GM12801 (cell line): Measurements from ENCODE around the gene ATG9A.

ENCODE experiments used
- TF ChIP-seq, protein P1 (sequence below): IDR thresholded peaks from one replicate; pipeline ENCODE4 v1.5.1; 2011; ENCODE audit warnings: control low read depth; ENCODE audit not compliant: insufficient read length; ENCODE audit errors: extremely low read depth

ATG9A gene

DNA sequence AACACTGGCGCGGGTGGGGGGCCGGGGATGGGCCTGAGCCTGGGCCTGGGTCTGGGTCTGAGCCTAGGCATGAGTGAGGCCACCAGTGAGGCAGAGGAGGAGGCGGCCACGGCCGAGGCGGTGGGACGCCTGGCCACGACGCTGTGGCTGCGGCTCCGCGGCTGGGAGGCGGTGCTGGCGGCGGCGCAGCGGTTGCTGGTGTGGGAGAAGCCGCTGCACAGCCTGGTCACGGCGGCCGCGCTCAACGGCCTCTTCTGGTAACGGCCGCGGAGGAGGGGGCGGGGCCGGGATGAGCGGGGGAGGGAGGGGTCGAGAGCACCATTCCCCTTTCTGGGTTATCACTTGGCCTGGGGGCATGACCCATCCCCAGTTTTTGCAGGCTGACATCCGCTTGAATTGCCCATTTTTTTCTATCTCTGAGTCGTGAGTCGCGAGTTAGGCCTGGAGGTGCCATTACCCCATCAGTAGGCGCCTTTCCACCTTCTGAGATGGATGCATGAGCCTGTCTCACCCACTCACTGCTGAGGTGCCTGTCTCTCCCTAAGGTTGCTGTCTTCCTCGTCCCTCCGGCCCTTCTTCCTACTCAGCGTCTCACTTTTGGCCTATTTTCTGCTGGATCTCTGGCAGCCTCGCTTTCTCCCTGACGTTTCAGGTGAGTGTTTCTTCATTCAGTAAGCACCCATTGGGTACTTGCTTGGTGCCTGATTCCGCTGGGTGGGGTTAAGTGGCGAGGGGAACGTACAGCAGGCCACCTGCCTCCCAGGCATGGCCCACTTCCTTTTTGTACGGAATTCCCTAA, 50.9 kb downstream of the ATG9A start:
- TF ChIP-seq, protein P1, sequence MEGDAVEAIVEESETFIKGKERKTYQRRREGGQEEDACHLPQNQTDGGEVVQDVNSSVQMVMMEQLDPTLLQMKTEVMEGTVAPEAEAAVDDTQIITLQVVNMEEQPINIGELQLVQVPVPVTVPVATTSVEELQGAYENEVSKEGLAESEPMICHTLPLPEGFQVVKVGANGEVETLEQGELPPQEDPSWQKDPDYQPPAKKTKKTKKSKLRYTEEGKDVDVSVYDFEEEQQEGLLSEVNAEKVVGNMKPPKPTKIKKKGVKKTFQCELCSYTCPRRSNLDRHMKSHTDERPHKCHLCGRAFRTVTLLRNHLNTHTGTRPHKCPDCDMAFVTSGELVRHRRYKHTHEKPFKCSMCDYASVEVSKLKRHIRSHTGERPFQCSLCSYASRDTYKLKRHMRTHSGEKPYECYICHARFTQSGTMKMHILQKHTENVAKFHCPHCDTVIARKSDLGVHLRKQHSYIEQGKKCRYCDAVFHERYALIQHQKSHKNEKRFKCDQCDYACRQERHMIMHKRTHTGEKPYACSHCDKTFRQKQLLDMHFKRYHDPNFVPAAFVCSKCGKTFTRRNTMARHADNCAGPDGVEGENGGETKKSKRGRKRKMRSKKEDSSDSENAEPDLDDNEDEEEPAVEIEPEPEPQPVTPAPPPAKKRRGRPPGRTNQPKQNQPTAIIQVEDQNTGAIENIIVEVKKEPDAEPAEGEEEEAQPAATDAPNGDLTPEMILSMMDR: no peak

DNA sequence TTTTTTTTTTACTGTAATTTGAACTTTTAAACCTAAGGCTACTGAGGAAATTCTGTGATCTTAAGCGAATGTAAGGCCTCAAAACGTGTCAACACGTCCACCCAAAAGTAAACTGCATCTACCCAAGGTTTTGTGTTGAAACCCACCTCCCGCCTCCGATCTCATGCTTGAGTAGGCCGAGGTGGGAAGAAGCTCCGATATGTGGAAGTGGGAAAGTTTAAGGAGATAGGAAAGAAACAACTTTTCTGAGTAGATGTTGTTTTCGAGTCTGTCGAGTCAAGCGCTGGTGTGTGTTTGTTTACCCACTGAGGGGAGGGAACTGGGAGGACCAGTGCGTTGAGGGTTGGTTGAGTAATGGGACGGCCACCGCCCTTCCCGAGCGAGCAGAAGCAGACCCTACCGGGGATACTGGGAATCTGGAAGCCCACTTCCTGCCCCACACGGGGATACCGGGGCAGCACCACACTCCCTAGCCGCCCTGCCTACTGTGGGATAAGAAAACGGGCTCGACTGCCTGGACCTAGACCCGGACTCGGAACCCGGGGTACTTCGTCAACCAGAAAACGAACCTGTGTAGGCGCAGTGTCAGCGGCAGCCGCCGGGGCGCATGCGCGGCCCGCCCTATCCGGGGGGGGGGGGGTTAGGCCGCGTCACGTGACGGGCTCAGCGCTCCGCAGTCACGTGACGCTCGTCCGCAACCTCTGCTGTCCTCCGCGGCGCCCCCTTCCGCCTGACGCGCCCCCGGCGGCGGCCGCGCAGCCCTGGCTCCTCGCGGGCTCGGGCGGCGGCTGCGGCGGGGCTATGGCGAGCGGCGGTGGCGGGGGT, 51.7 kb downstream of the ATG9A start, which contains the start of gene RETREG2:
RETREG2 (plus strand) TSS at position 724 of the 825 bp plus-strand sequence; CDS start at position 802, 78 bp downstream.
- TF ChIP-seq, protein P1: no peak

DNA sequence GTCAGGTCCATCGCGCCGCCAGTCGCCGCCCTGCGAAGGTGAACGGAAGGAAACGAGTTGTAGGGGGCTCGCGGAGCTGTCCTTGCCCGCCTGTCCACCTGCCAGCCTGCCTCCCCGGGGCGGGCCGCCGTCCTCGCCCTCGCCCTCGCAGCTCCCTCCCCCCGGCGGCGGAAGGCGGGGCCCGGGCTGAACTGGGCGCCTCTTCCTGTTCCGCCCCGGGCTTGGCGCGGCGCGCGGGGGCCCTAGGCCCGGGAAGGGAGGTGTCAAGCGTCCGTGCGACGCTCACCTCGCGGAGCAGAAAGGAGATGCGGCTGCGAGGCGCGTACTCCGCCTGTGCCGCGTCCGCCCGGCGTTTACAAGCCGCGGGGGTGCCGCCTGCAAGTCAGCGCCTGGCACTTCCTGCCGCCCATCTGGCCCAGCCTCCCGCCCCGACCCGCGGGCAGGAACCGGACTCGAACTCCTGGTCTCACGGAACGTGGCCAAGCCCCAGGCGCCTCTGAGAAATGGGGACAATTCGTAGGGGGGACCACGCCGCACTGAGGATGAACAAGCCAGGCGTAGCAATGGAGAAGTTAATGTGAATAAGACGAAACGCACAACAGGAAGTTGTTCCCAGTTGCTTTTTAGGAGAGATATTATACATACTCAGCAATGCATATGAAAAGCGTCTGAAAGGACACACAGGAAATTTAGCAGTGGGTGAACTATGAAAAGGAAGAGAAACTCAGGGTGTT, 52.5 kb downstream of the ATG9A start, which contains the start of gene CNPPD1:
CNPPD1 (minus strand) TSS at position 108 of the 734 bp plus-strand sequence; CDS start at position 11, 97 bp downstream.
- TF ChIP-seq, protein P1: no peak

DNA sequence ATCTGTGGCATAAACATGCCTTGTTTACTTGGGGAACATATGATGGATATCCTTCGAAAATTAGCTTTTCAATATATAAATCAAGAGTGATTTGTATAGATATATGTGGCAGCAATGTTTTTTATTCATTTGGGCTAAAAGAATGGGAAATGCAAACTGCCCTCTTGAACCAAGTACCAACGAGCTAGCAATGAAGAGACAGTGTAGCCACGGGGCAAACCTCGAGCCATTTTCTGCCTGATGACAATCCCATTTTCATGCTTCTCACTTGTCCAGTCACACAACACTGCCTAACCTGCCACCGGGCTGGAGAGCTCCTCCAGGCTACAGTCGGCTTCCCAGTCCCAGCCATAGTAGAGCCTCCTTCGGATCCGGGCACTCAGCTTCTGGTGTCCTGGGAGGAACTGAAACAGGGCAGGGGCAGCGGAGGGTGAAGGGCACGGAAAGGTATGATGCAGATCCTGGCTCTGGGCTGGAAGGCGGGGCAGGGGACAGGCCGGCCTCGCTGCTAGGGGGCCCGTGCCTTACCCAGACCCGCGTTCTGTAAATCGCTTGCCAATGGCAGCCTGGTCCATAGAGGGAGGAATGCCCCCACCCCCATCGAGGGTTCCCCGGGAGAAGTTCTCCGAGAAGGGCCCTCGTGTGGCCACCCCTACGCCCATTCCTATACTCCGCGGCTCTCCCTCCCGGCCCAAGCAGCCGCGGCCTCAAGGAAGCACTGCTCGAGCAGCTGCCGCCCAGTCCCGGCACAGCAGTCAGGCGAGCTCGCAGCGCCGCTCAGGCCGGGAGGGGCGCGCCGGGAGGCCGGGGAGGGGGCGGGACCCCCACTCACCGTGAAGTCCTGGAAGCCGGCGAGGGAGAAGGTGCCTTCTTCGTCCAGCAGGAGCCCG, 53.3 kb downstream of the ATG9A start:
- TF ChIP-seq, protein P1: no peak

DNA sequence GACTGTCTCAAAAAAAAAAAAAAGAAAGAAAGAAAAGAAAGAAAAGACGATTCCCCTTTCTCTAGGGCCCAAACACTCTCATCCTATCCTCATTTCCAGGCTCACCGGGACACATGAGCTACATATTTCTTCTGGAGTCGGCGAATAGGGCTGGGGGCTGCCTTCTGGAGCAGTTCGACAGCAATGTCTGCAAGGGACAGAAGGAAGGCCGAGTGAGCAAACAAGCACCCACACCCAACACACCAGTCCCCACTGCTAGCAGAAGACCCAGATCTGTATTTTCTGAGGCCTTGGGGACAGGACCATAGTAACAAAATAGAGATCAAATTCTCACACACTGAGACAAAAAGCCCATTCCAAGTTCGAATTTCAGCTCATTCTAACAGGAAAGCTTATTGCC, 54.0 kb downstream of the ATG9A start:
- TF ChIP-seq, protein P1: no peak

DNA sequence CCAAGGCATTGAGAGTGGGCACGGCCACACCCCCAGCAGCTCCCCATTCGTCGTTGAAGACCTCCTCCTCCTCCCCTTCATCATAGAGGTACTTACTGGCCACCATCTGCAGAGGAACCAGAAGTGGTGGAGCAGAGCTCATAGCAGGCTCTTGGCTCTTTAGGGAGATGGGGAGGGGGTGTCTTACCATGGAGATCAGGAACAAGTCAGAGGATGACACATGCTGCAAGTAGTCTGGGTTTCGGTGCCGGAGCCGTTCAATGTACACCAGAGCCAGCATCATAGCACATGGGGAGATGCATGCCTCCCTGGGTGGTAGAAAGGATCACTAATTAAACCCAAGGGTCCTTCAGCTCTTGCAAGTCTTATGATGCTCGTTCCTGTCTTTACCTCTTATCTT, 54.6 kb downstream of the ATG9A start:
- TF ChIP-seq, protein P1: no peak
